ENCODE measurements around the gene FOXP1.
A peak's percentile ranks its signal among the peaks of the same experiment; 100 is the strongest.

The FOXP1 gene

GRCh38 chr3:71541313-71541712 lies 42.2 kb downstream of the FOXP1 start:
- DNase-seq (ENCODE audit: low read depth in 2 of 2) = no peak
- TF ChIP-seq CTCF (IDR thresholded peaks at IDR 0.05; ENCODE audit: low read depth, low read length) = no peak
- H3K4me3 ChIP-seq (replicated peaks in 1 of 2; ENCODE audit: low read depth in 2 of 2, low read length in 2 of 2) = no peak overlapping the region

- DNase-seq (ENCODE audit: low read depth in 2 of 2) = peak; percentile 83 to 94
- no peak for TF ChIP-seq CTCF (IDR thresholded peaks at IDR 0.05; ENCODE audit: low read depth, low read length)
- no peak overlapping the region for H3K4me3 ChIP-seq (replicated peaks in 1 of 2; ENCODE audit: low read depth in 2 of 2, low read length in 2 of 2)
Measured at GRCh38 chr3:71537211-71537611, 46.3 kb downstream of the FOXP1 start.

- DNase-seq (ENCODE audit: low read depth in 2 of 2) = peak; percentile 71 to 83
- no peak for TF ChIP-seq CTCF (IDR thresholded peaks at IDR 0.05; ENCODE audit: low read depth, low read length)
- no peak overlapping the region for H3K4me3 ChIP-seq (replicated peaks in 1 of 2; ENCODE audit: low read depth in 2 of 2, low read length in 2 of 2)
Measured at GRCh38 chr3:71536376-71536965, 47.1 kb downstream of the FOXP1 start.

GRCh38 chr3:71533588-71533987 lies 49.9 kb downstream of the FOXP1 start:
- TF ChIP-seq CTCF (IDR thresholded peaks at IDR 0.05; ENCODE audit: low read depth, low read length) = no peak
- DNase-seq (ENCODE audit: low read depth in 2 of 2) = no peak
- no peak overlapping the region for H3K4me3 ChIP-seq (replicated peaks in 1 of 2; ENCODE audit: low read depth in 2 of 2, low read length in 2 of 2)

GRCh38 chr3:71532639-71533395 lies 50.7 kb downstream of the FOXP1 start:
- peak in 1 of 2 donors; percentile 47 for DNase-seq (ENCODE audit: low read depth in 2 of 2)
- no peak for TF ChIP-seq CTCF (IDR thresholded peaks at IDR 0.05; ENCODE audit: low read depth, low read length)
- no peak overlapping the region for H3K4me3 ChIP-seq (replicated peaks in 1 of 2; ENCODE audit: low read depth in 2 of 2, low read length in 2 of 2)

- TF ChIP-seq CTCF (IDR thresholded peaks at IDR 0.05; ENCODE audit: low read depth, low read length) = no peak
- H3K4me3 ChIP-seq (replicated peaks in 1 of 2; ENCODE audit: low read depth in 2 of 2, low read length in 2 of 2) = no peak overlapping the region
- no peak for DNase-seq (ENCODE audit: low read depth in 2 of 2)
Measured at GRCh38 chr3:71530903-71531530, 52.5 kb downstream of the FOXP1 start.

Data from cardiac fibroblast (primary cell).